BLaER1 treated with 17β-estradiol and CSF1 and Interleukin-3, amounts not matched to agents 10 nM and 100 nM (cell line): ENCODE data around the gene STK24.

Experiments
- H3K27ac ChIP-seq, 11 experiments: shearing (Covaris generic); formaldehyde crosslinking; 2 replicates each; pipeline ENCODE4 v1.8.1; 2022
- H3K27me3 ChIP-seq, 11 experiments: shearing (Covaris generic); formaldehyde crosslinking; 2 replicates each; pipeline ENCODE4 v1.8.1; 2022
- H3K36me3 ChIP-seq, 11 experiments: shearing (Covaris generic); formaldehyde crosslinking; 2 replicates each; pipeline ENCODE4 v1.8.1; 2022
- H3K4me1 ChIP-seq, 10 experiments: shearing (Covaris generic); formaldehyde crosslinking; 2 replicates each; pipeline ENCODE4 v1.8.1; 2022
- H3K4me2 ChIP-seq, 11 experiments: shearing (Covaris generic); formaldehyde crosslinking; 2 replicates each; pipeline ENCODE4 v1.8.1; 2022
- H3K4me3 ChIP-seq, 10 experiments: shearing (Covaris generic); formaldehyde crosslinking; 2 replicates each; pipeline ENCODE4 v1.8.1; 2022
- H3K9ac ChIP-seq, 11 experiments: shearing (Covaris generic); formaldehyde crosslinking; 2 replicates each; pipeline ENCODE4 v1.8.1; 2022
- H3K9me3 ChIP-seq, 11 experiments: shearing (Covaris generic); formaldehyde crosslinking; replicated peaks in 1 of 11; 2 replicates each; pipeline ENCODE4 v1.8.1; 2022
- H4K20me1 ChIP-seq, 11 experiments: shearing (Covaris generic); formaldehyde crosslinking; 2 replicates each; pipeline ENCODE4 v1.8.1; 2022
- Cebpa-rat ChIP-seq, 11 experiments: shearing (Covaris generic); IDR thresholded peaks; 2 replicates each; pipeline ENCODE4 v1.8.1; 2022

The STK24 gene

GRCh38 chr13:98405690-98406344 lies 171.1 kb downstream of the STK24 start:
- Histone ChIP-seq H3K9me3 (peaks cover 0 to 10% (median 0%) of the 10 kb centered on the region in 11 experiments; a peak in 3 of 22 replicates), H3K27me3 (no peaks in the 10 kb centered on the region), H3K4me1 (peaks cover 5 to 13% (median 8%) of the 10 kb centered on the region in 10 experiments), H3K4me3 (no peak overlapping the region), H3K4me2 (no peak overlapping the region), H4K20me1 (no peaks in the 10 kb centered on the region), H3K9ac (no peak overlapping the region), H3K27ac (no peak overlapping the region), H3K36me3 (peaks cover 0 to 63% (median 4%) of the 10 kb centered on the region in 11 experiments; a peak in 7 of 22 replicates)
- no peak for TF ChIP-seq Cebpa-rat (IDR thresholded peaks at IDR 0.05)

DNA sequence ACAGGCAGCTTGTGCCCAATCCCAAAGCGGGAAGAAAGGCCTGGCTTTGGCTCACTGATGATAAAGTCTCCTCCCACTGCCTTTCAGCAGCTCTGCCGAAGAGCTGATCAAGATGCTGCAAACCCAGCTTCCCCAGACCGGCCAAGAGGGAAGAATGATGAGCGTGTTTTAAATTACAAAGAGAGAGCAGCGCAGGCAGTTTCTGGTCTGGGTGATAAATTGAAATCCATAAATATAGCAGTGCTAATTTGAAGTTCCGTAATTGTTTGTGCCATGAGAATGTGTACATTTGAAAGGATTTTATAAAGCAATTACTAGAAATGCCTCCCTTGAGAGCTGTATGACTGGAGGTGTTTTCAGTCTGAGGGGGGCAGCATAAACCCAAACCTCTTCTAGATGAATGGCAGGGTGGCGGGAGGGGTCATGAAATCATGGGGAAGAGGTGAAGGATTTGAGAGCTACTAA lies 171.8 kb downstream of the STK24 start:
- TF ChIP-seq Cebpa-rat (IDR thresholded peaks at IDR 0.05), result no peak
- Histone ChIP-seq H3K4me1 (peaks cover 0 to 6% (median 2%) of the 10 kb centered on the region in 10 experiments; a peak in 12 of 20 replicates), H3K36me3 (peaks cover 0 to 68% (median 5%) of the 10 kb centered on the region in 11 experiments; a peak in 7 of 22 replicates), H3K9ac (no peak overlapping the region), H4K20me1 (no peaks in the 10 kb centered on the region), H3K27me3 (no peaks in the 10 kb centered on the region), H3K4me3 (no peak overlapping the region), H3K4me2 (no peak overlapping the region), H3K27ac (no peak overlapping the region), H3K9me3 (peaks cover 0 to 9% (median 0%) of the 10 kb centered on the region in 11 experiments; a peak in 3 of 22 replicates)

DNA sequence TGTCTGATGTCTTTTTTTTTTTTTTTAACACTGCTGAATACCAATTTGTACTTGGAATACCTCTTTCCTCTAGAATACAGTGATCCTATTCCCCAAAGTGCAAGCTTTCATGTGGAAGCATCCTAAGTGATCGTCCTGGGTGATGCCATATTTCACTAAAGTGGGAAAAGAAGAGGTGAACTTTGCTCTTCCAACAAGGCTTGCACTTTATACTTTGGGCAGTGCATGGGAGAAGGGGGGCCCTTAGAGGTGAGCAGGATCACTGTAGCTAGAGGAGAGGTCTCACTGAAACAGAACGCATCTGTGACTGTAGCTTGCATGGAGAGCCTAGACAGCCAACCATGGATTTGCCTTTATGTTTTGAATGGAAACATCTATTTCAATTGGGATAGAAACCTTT lies 173.8 kb downstream of the STK24 start:
- Histone ChIP-seq H3K9me3 (no peaks in the 10 kb centered on the region), H3K27me3 (no peaks in the 10 kb centered on the region), H4K20me1 (no peaks in the 10 kb centered on the region), H3K4me2 (no peak overlapping the region), H3K9ac (no peak overlapping the region), H3K27ac (no peak overlapping the region), H3K4me3 (no peak overlapping the region), H3K36me3 (peaks cover 0 to 74% (median 5%) of the 10 kb centered on the region in 11 experiments; a peak in 7 of 22 replicates), H3K4me1 (no peaks in the 10 kb centered on the region)
- no peak for TF ChIP-seq Cebpa-rat (IDR thresholded peaks at IDR 0.05)

GRCh38 chr13:98401934-98402333 lies 175.0 kb downstream of the STK24 start:
- H3K9me3 ChIP-seq, result no peaks in the 10 kb centered on the region
- H3K36me3 ChIP-seq, result peaks cover 0 to 83% (median 5%) of the 10 kb centered on the region in 11 experiments; a peak in 7 of 22 replicates
- TF ChIP-seq Cebpa-rat (IDR thresholded peaks at IDR 0.05), result no peak
- H3K4me2 ChIP-seq, result no peak overlapping the region
- no peaks in the 10 kb centered on the region for H4K20me1 ChIP-seq
- H3K4me3 ChIP-seq, result no peak overlapping the region
- no peaks in the 10 kb centered on the region for H3K27me3 ChIP-seq
- H3K27ac ChIP-seq, result no peak overlapping the region
- no peaks in the 10 kb centered on the region for H3K4me1 ChIP-seq
- H3K9ac ChIP-seq, result no peak overlapping the region

GRCh38 chr13:98399756-98400155 lies 177.2 kb downstream of the STK24 start:
- no peaks in the 10 kb centered on the region for H3K27me3 ChIP-seq
- no peaks in the 10 kb centered on the region for H3K4me1 ChIP-seq
- no peak for TF ChIP-seq Cebpa-rat (IDR thresholded peaks at IDR 0.05)
- no peak overlapping the region for H3K4me2 ChIP-seq
- H3K27ac ChIP-seq, result no peak overlapping the region
- H3K9me3 ChIP-seq, result no peaks in the 10 kb centered on the region
- H3K4me3 ChIP-seq, result no peak overlapping the region
- H3K36me3 ChIP-seq, result peaks cover 0 to 90% (median 21%) of the 10 kb centered on the region in 11 experiments; a peak in 19 of 22 replicates
- H3K9ac ChIP-seq, result no peak overlapping the region
- no peaks in the 10 kb centered on the region; a peak in 1 of 22 replicates for H4K20me1 ChIP-seq

GRCh38 chr13:98398581-98398980 lies 178.3 kb downstream of the STK24 start:
- Histone ChIP-seq H3K4me3 (no peak overlapping the region), H3K36me3 (peaks cover 8 to 93% (median 32%) of the 10 kb centered on the region in 11 experiments), H4K20me1 (peaks cover 0 to 2% (median 0%) of the 10 kb centered on the region in 11 experiments; a peak in 1 of 22 replicates), H3K9ac (no peak overlapping the region), H3K4me1 (no peaks in the 10 kb centered on the region), H3K27ac (no peak overlapping the region), H3K27me3 (no peaks in the 10 kb centered on the region), H3K9me3 (no peaks in the 10 kb centered on the region), H3K4me2 (no peak overlapping the region)
- no peak for TF ChIP-seq Cebpa-rat (IDR thresholded peaks at IDR 0.05)

DNA sequence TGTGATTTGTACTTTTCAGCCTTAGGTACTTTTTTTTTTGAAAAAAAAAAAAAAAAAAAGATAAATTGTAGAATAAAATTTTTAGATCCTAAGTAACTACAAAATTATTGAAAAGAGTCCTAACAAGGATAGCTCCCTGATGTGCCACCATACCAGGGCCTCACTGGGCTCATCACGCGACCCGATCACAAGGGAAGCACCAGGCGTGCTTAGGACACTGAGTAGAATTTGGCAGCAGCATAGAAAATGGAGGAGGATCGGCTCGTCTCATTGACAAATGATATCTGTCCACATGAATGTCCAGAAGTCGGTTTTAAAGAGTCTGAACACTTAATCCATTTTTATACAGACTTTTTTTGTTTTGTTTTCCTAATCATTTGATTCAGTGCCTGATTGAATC lies 179.0 kb downstream of the STK24 start:
- Histone ChIP-seq H3K4me1 (no peaks in the 10 kb centered on the region), H4K20me1 (peaks cover 0 to 4% (median 0%) of the 10 kb centered on the region in 11 experiments; a peak in 1 of 22 replicates), H3K36me3 (peaks cover 10 to 93% (median 34%) of the 10 kb centered on the region in 11 experiments), H3K27ac (no peak overlapping the region), H3K4me3 (no peak overlapping the region), H3K4me2 (no peak overlapping the region), H3K9ac (no peak overlapping the region; a peak in 1 of 22 replicates), H3K27me3 (no peaks in the 10 kb centered on the region), H3K9me3 (no peaks in the 10 kb centered on the region)
- TF ChIP-seq Cebpa-rat (IDR thresholded peaks at IDR 0.05), result no peak

DNA sequence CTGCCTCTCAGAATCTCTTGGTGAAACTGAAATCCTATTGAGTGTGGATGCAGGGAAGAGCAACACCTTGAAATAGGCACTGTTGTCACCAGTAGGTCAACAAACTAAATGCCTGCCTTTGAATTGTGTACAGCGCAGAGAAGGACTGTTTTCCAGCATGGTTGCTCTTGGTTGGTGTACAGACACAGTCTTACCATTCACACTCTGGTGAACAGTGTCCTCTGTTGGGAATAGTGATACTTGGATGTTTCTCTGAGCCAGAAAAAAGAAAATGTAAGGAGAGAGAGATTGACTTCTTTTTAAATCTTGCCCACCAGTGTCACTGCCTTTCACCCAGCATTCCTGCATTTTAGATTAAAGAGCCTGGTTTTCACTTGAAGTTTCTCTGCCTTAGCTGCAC lies 179.7 kb downstream of the STK24 start:
- no peak overlapping the region; a peak in 1 of 22 replicates for H3K9ac ChIP-seq
- H3K4me2 ChIP-seq, result no peak overlapping the region
- no peak overlapping the region for H3K27ac ChIP-seq
- no peaks in the 10 kb centered on the region for H3K4me1 ChIP-seq
- no peaks in the 10 kb centered on the region for H3K9me3 ChIP-seq
- H3K4me3 ChIP-seq, result no peak overlapping the region
- peaks cover 10 to 93% (median 38%) of the 10 kb centered on the region in 11 experiments for H3K36me3 ChIP-seq
- H4K20me1 ChIP-seq, result peaks cover 0 to 4% (median 0%) of the 10 kb centered on the region in 11 experiments; a peak in 1 of 22 replicates
- TF ChIP-seq Cebpa-rat (IDR thresholded peaks at IDR 0.05), result no peak
- H3K27me3 ChIP-seq, result no peaks in the 10 kb centered on the region

- no peak for TF ChIP-seq Cebpa-rat (IDR thresholded peaks at IDR 0.05)
- Histone ChIP-seq H3K27ac (no peak overlapping the region), H3K9ac (no peak overlapping the region), H3K27me3 (no peaks in the 10 kb centered on the region), H3K4me2 (no peak overlapping the region), H4K20me1 (peaks cover 0 to 4% (median 0%) of the 10 kb centered on the region in 11 experiments; a peak in 1 of 22 replicates), H3K9me3 (no peaks in the 10 kb centered on the region), H3K4me3 (no peak overlapping the region), H3K36me3 (peaks cover 10 to 94% (median 40%) of the 10 kb centered on the region in 11 experiments), H3K4me1 (no peaks in the 10 kb centered on the region)
Measured at GRCh38 chr13:98396071-98396710, 180.7 kb downstream of the STK24 start.
